OCI-LY1 (cell line): Measurements from ENCODE around the gene DIAPH2.

Experiments used
- H2AFZ ChIP-seq: fragments of 200-600 bp; sonication (generic), shearing (Covaris generic); 2 replicates; pipeline ENCODE4 v1.6.0; 2014; ENCODE audit warnings: antibody characterized with exemption, mild to moderate bottlenecking, low read length
- H3F3A ChIP-seq: fragments of 200-600 bp; sonication (generic), shearing (Covaris generic); 2 replicates; pipeline ENCODE4 v1.6.0; 2014; ENCODE audit warnings: mild to moderate bottlenecking, antibody characterized with exemption, low read length, moderate library complexity; ENCODE audit not compliant: insufficient read depth
- H3K27ac ChIP-seq: fragments of 200-600 bp; sonication (generic); 2 replicates; pipeline ENCODE4 v1.5.1; 2014; ENCODE audit warnings: low read length, mixed run types, mild to moderate bottlenecking, low read depth; ENCODE audit not compliant: poor library complexity, severe bottlenecking
- H3K27me3 ChIP-seq: fragments of 200-600 bp; sonication (generic); 2 replicates; pipeline ENCODE4 v1.6.0; 2014; ENCODE audit warnings: antibody characterized with exemption, mild to moderate bottlenecking, low read length, moderate library complexity; ENCODE audit not compliant: insufficient read depth
- H3K36me3 ChIP-seq: fragments of 200-600 bp; sonication (generic); 2 replicates; pipeline ENCODE4 v1.6.1; 2014; ENCODE audit warnings: mild to moderate bottlenecking, antibody characterized with exemption, low read length, moderate library complexity, mixed read lengths; ENCODE audit not compliant: insufficient read depth
- H3K4me1 ChIP-seq: fragments of 200-600 bp; sonication (generic); 2 replicates; pipeline ENCODE4 v1.5.1; 2014; ENCODE audit warnings: mild to moderate bottlenecking, low read length, moderate library complexity; ENCODE audit not compliant: insufficient read depth, severe bottlenecking
- H3K4me2 ChIP-seq: fragments of 200-600 bp; sonication (generic), shearing (Covaris generic); 2 replicates; pipeline ENCODE4 v1.6.1; 2014; ENCODE audit warnings: low read length
- H3K4me3 ChIP-seq: fragments of 200-600 bp; sonication (generic); 2 replicates; pipeline ENCODE4 v1.5.1; 2014; ENCODE audit warnings: low read length, low read depth, mild to moderate bottlenecking, mixed read lengths; ENCODE audit not compliant: poor library complexity, severe bottlenecking
- H3K79me2 ChIP-seq: fragments of 200-600 bp; shearing (Covaris generic); 2 replicates; pipeline ENCODE4 v1.6.1; 2016; ENCODE audit warnings: mixed run types, low read length, mixed read lengths; ENCODE audit not compliant: insufficient read depth
- H3K9ac ChIP-seq: fragments of 200-600 bp; sonication (generic), shearing (Covaris generic); 2 replicates; pipeline ENCODE4 v1.6.1; 2014; ENCODE audit warnings: mild to moderate bottlenecking, low read length, mixed read lengths
- H3K9me2 ChIP-seq: fragments of 200-600 bp; sonication (generic), shearing (Covaris generic); 2 replicates; pipeline ENCODE4 v1.6.1; 2014; ENCODE audit warnings: low read depth, mild to moderate bottlenecking, low read length, mixed read lengths
- H3K9me3 ChIP-seq: fragments of 200-600 bp; shearing (Covaris generic); 2 replicates; pipeline ENCODE4 v1.6.1; 2014; ENCODE audit warnings: low read length, mixed read lengths
- H4K20me1 ChIP-seq: fragments of 200-600 bp; sonication (generic), shearing (Covaris generic); 2 replicates; pipeline ENCODE4 v1.6.0; 2016; ENCODE audit warnings: mild to moderate bottlenecking, low read length; ENCODE audit not compliant: insufficient read depth
- EZH2 ChIP-seq: fragments of 200-600 bp; sonication (generic), shearing (Covaris generic); IDR thresholded peaks from 2 replicates; pipeline ENCODE4 v1.8.0; 2017; ENCODE audit warnings: borderline replicate concordance, mixed run types, mild to moderate bottlenecking, antibody characterized with exemption, low read length, moderate library complexity, mixed read lengths
- TF ChIP-seq, protein P1 (sequence below): fragments of 200-600 bp; sonication (generic), shearing (Covaris generic); IDR thresholded peaks from 2 replicates; pipeline ENCODE4 v1.5.1; 2017; ENCODE audit warnings: mild to moderate bottlenecking, antibody characterized with exemption, low read length, moderate library complexity, mixed read lengths

DIAPH2 gene

DNA sequence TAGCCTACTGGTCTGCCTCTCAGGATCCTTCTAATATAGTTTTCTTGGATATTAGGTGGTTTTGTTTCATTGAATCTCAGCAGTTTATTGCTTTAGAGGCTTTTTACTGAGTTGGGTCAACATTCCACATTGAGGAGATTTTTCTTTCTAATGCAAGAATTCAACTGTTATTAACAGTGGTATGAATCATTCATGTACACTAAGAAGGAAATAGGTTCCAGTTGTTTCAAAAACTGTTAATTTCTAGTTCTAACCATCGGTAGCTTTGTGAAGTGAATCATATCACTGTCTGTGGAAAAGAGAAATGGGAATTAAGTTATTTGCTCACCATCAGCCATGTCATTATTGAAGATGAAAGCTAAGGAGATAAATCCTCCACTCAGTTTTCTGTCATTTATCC lies 530.5 kb downstream of the DIAPH2 start:
- Histone ChIP-seq H3K4me2 (no peak overlapping the region), H3K4me3 (no peak overlapping the region), H3K4me1 (no peaks in the 10 kb centered on the region), H3K27me3 (no peaks in the 10 kb centered on the region), H3K9me3 (no peaks in the 10 kb centered on the region), H3K79me2 (no peaks in the 10 kb centered on the region), H3K9me2 (no peaks in the 10 kb centered on the region), H3K9ac (no peak overlapping the region), H4K20me1 (no peaks in the 10 kb centered on the region), H3K27ac (no peak overlapping the region), H2AFZ (no peak overlapping the region), H3K36me3 (no peaks in the 10 kb centered on the region), H3F3A (no peaks in the 10 kb centered on the region)
- no peak for TF ChIP-seq EZH2
- TF ChIP-seq, protein P1, sequence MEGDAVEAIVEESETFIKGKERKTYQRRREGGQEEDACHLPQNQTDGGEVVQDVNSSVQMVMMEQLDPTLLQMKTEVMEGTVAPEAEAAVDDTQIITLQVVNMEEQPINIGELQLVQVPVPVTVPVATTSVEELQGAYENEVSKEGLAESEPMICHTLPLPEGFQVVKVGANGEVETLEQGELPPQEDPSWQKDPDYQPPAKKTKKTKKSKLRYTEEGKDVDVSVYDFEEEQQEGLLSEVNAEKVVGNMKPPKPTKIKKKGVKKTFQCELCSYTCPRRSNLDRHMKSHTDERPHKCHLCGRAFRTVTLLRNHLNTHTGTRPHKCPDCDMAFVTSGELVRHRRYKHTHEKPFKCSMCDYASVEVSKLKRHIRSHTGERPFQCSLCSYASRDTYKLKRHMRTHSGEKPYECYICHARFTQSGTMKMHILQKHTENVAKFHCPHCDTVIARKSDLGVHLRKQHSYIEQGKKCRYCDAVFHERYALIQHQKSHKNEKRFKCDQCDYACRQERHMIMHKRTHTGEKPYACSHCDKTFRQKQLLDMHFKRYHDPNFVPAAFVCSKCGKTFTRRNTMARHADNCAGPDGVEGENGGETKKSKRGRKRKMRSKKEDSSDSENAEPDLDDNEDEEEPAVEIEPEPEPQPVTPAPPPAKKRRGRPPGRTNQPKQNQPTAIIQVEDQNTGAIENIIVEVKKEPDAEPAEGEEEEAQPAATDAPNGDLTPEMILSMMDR, result no peak

DNA sequence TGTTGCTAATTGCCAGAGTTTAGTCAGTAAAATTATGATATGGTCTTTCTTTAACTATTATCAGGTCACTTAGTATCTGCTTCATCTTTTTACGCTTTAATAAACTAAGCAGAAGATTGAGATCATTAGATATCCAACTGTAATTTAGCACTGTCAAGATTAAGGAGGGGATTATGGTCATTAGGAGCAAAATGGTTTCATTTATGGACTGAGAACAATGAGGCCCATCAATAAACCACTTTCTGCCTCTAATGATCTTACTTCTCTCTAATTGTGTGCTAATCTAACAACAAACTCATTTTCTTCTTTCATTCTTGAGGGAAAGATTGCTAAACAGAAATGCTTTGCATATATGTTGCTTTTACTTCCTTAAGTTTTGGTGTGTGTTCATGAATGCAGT lies 539.5 kb downstream of the DIAPH2 start:
- no peaks in the 10 kb centered on the region for H3K36me3 ChIP-seq
- H3F3A ChIP-seq, result no peaks in the 10 kb centered on the region
- no peak overlapping the region for H3K4me2 ChIP-seq
- no peak for TF ChIP-seq EZH2
- TF ChIP-seq, protein P1, result no peak
- no peaks in the 10 kb centered on the region for H3K9me3 ChIP-seq
- H2AFZ ChIP-seq, result no peak overlapping the region
- H3K9me2 ChIP-seq, result no peaks in the 10 kb centered on the region
- no peaks in the 10 kb centered on the region for H4K20me1 ChIP-seq
- H3K9ac ChIP-seq, result no peak overlapping the region
- no peak overlapping the region for H3K4me3 ChIP-seq
- no peaks in the 10 kb centered on the region for H3K27me3 ChIP-seq
- H3K27ac ChIP-seq, result no peak overlapping the region
- peaks cover 7% of the 10 kb centered on the region for H3K4me1 ChIP-seq
- H3K79me2 ChIP-seq, result no peaks in the 10 kb centered on the region

DNA sequence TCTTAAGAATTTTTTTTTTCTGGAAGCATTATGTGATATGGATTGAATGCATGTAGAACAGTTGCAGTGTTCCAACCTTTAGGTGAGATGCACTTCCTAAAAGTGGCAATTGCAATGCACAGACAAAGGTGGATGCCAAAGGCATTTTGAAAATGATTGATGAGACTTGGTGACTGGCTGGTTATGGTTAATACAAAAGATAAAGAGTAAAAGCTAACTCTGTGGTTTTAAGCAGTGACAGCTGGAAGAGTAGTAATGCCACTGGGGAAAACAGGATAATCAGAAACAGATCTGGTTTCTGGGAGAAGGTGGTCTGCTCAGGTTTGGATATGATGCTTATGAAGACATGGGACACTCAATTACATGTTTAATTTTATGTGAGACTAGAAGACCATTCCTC lies 544.7 kb downstream of the DIAPH2 start:
- H3K9me3 ChIP-seq, result no peaks in the 10 kb centered on the region
- no peaks in the 10 kb centered on the region for H3K36me3 ChIP-seq
- H2AFZ ChIP-seq, result no peak overlapping the region
- TF ChIP-seq EZH2, result no peak
- TF ChIP-seq, protein P1, result no peak
- no peaks in the 10 kb centered on the region for H3K79me2 ChIP-seq
- H3F3A ChIP-seq, result no peaks in the 10 kb centered on the region
- peaks cover 7% of the 10 kb centered on the region for H3K4me1 ChIP-seq
- H3K27me3 ChIP-seq, result no peaks in the 10 kb centered on the region
- no peak overlapping the region for H3K4me2 ChIP-seq
- no peak overlapping the region for H3K9ac ChIP-seq
- no peaks in the 10 kb centered on the region for H3K9me2 ChIP-seq
- no peak overlapping the region for H3K27ac ChIP-seq
- H4K20me1 ChIP-seq, result no peaks in the 10 kb centered on the region
- no peak overlapping the region for H3K4me3 ChIP-seq
